Colon (tissue), 2 donors: ENCODE data around the gene SLC17A9.

Source experiments
- FAIRE-seq: peaks from 2 replicates; lab custom pipeline; 2012; peaks lifted over from hg19 to GRCh38; lab: Jason Lieb, UNC
- donor health status: control.
- donor health status: control.

The SLC17A9 gene

GRCh38 chr20:62952373-62952967, at the start of gene SLC17A9:
TSS of gene SLC17A9 (plus strand) at chr20:62952709. CDS start at chr20:62952831, 122 bp downstream.
- FAIRE-seq, result no peak

- no peak for FAIRE-seq
Observed at GRCh38 chr20:62902926-62903615, 49.4 kb upstream of the SLC17A9 start.

GRCh38 chr20:62905536-62906117, 46.9 kb upstream of the SLC17A9 start:
- no peak for FAIRE-seq

GRCh38 chr20:62906209-62906608, 46.3 kb upstream of the SLC17A9 start:
- FAIRE-seq, result no peak

DNA sequence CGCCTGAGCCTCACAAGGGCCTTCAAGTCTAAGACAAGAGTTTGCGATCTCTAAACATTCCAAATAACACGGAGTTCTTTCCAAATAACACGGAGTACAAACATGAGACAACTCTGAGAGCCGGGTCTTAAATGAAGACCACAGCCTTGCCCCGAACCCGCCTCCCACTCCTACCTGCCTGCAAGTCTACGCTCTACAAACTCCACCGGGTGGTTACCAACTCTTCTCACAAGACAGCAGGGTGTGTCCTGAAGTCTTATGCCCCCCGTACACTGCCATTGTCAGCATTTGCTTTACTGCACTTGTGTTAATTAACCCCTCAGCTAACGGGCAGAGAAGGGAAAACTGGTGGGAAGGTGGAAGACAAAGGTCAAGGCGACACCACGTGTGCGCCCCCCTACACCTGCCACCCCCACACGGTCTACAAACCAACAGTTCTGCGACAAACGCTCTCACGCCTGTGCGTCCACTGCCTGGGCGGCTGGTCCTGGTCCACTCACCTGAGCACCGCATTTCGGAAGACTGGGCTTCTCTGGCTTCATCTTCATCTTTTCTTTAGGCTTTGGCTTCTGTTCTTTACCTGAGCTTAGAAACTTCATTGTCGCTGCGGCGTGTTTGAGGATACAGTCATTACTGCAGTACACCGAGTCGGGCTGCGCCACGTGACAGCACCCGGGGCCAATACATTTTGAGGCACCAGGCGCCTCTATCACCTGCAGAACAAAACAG, 45.7 kb upstream of the SLC17A9 start:
- FAIRE-seq, result no peak

DNA sequence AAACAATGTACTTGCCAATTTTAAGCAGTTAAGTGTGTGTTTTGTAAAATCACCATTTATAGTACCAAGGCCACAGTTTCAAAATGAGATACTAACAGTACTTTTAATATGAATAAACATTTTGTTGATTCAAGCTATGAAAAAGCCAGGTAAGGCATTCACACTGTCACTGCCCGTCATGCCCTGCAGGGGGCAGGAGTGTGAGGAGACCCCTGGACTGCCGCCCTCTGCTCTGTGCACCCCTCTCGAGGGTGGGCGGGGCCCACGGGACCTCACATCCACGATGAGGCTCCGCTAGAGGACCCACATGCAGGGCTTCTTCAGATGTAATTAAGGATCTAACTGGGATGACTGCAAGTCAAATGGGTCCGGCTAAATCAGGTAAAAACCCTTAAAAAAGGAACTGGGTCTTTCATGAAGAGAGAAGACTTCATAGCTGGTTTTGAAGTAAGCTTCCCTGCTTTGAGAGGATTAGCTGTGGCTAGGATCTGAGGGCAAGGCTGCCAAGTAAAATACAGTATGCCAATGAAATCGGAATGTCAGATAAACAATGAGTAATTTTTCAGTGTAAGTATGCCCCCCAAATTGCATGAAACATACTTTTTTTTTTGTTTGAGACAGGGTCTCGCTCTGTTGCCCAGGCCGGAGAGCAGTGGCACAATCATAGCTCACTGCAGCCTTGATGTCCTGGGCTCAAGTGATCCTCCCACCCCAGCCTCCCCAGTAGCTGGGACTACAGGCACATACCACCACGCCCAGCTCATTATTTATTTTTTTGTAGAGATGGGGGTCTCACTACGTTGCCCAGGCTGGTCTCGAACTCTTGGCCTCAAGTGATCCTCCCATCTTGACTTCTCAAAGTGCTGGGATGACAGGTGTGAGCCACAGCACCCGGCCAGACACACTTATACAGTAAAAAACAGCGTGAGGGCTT, 44.9 kb upstream of the SLC17A9 start:
- FAIRE-seq, result no peak

- no peak for FAIRE-seq
Observed at GRCh38 chr20:62908971-62909791, 43.3 kb upstream of the SLC17A9 start.

- no peak for FAIRE-seq
Observed at GRCh38 chr20:62910217-62910766, 42.2 kb upstream of the SLC17A9 start.

GRCh38 chr20:62910777-62911497, 41.6 kb upstream of the SLC17A9 start:
- FAIRE-seq, result no peak

DNA sequence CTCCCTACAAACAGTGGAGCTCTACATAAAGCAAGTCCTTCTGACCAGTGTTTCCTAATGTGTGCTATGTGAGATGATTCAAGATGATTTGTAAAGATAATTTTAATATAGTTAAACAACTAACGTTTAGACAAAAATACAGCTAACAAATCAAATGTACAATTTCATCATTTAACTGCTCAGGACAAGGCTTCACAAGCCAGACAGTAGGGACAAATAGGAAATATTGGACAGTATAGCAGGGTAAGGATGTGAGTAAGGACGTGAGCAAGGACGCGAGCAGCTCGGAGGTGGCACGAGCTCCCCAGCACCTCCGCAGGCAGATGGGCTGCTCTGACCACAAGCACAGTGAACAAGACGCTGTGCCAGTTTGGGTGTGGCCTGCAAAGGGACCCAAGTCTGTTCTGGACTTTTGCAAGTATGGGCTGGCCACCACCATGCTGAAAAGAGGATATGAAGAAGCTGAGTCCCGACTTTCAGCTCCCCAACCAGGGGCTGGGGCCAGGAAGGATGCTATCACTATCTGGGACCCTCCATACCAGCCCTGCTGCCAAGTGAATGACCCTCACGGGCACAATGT, 40.7 kb upstream of the SLC17A9 start:
- FAIRE-seq, result no peak

DNA sequence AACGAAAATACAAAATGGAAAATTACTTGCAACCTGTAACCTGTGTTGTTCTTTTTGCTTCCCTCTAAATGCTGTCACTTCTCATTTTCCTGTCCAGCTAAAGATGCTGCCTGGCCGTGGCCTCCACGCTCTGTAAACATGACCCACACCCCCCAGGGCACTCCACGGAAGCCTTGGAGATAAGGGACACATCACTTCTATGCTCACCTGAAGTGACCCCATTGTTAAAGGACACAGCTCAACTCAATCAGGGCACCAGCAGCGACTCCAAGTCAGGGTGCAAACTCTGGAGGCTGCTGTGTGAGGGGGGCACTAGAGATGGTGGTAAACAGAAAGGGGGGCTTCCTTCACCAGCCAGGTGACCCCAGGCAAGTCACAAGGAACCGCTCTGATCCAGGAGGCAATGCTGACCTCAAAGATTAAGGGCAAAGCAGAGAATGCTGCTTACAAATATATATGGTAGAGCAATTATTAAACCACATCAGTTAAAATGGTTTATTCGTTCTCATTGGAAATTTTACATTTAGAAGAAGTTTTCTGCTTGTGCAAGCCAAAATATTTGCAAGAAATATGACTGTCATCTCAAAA, 39.4 kb upstream of the SLC17A9 start:
- no peak for FAIRE-seq

DNA sequence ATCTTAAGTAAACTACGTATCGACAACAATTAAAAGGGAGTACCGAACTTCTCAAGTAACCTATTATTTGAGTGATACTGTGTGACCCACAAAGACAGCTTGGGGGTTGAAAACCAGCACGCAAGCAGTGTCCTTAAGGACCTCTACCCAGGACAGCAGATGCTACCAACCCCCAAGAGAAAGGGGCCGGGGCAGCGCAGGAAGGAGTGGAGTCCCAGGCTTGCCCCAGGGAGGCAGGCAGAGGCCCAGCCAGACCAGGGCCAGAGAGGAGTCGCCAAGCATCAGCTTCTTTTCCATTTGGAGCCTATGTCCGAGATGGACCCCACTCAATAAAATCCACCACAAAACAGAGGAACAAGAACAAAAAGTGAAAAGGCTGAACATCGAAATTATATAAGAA, 38.1 kb upstream of the SLC17A9 start:
- no peak for FAIRE-seq

- no peak for FAIRE-seq
Observed at GRCh38 chr20:62914970-62915457, 37.5 kb upstream of the SLC17A9 start.

DNA sequence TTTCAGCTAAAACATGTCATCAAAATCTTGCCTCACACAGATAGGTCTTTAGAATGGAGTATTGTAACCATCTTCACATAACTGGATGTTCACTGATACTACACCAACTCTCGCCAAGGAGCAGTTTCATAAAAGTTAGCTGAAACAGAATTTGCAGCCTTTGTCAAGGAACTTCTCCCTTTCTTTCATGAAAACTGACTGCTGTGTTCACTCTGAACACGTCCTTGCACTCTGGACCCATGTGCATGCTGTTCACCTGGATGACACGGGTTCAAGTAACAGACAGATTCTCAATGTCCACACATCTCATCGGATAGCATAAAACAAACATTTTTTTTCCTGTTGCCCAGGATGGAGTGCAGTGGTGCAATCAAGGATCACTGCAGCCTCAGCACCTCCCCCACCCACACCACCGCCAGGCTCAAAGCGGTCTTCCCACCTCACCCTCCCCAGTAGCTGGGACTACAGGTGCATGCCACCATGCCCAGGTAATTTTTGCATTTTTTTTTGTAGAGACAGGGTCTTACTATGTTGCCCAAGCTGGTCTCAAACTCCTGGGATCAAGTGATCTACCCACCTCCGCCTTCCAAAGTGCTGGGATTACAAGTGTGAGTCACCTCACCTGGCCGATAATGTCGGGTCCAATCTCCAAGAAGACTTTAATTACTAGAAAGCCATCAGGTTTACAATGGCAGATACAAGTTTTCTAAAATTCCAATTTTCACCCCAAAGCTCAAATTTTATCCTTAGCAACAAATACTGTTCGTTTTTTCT, 35.6 kb upstream of the SLC17A9 start:
- FAIRE-seq, result no peak

- no peak for FAIRE-seq
Observed at GRCh38 chr20:62917720-62918119, 34.8 kb upstream of the SLC17A9 start.

GRCh38 chr20:62918147-62918546, 34.4 kb upstream of the SLC17A9 start:
- FAIRE-seq, result no peak

DNA sequence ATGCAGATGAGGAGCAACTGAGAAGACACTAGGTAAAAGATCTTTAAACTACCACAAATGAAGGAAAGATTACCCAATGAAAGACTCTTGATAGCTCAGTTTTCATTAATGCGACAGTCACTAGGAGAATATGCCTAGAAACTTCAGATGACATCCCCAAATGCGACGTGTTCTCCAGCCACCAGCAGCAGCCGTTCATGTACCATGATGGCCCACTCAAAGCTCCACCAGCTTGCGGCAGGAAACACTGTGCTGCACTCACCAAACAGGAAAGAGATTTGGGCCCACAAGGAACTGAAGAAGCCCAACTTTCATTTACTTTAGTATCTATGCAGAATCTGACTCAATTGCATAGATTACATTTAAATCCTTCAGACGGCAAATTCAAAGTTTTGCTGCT, 33.7 kb upstream of the SLC17A9 start:
- FAIRE-seq, result no peak

DNA sequence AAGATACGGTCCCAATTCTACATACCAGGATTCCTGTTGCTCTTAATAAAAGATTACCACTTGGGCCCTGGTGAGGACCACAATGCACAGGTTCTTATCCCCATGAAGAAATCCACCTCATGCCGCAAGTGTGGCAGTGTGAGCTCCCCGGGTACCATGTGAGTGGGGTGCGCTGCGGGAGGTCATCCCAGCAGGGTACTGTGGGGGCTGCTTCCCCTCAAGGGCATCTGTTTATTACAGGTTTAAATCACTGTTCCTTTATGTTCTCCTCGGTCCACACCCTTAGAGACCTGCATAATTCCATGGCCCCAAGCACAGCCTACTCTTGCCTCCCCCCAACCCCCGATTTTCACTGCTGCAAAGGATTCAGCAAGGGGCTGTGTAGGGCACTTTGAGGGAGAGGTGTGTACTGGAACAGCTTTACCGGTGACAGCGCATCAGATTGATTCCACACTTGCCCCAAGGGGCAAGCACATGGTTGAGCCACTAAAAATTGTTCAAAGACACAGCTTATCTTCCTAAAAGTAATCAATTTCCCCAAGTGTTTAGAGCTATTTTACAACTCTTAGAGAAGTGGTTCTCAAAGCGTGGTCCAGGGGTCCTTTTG, 32.4 kb upstream of the SLC17A9 start:
- FAIRE-seq, result no peak
